HepG2 (cell line): Measurements from ENCODE around the gene PAQR6. TPM values are rescaled to one million over a fixed set of nuclear protein-coding genes. Genes with fewer than 3 reads are reported as not detected.

ENCODE experiments used
- ATAC-seq: fragments of 200-7000 bp; cut with Tn5 transposase; 3 replicates; pipeline ENCODE4 v1.9.1; 2020; ENCODE audit warnings: mild to moderate bottlenecking, moderate library complexity
- BruUV-seq: library from RNA; stranded (reverse); fragments of 400-500 nt; replicated peaks from 2 replicates; lab custom pipeline; 2021; lab: Mats Ljungman, UMichigan
- CTCF ChIA-PET: fragments of 300-600 bp; formaldehyde crosslinking; extraction: SDS; loops from one replicate; lab custom pipeline; 2021; ENCODE audit warnings: low total read pairs, inconsistent platforms, low intra/inter-chr PET ratio; lab: Yijun Ruan, JAX
- POLR2A ChIA-PET: fragments of 350-600 bp; sonication (Branson Sonifier 250); formaldehyde crosslinking; loops from one replicate; lab custom pipeline; 2020; ENCODE audit warnings: antibody characterized with exemption, inconsistent platforms; lab: Yijun Ruan, JAX
- DNase-seq: peaks from one replicate; pipeline ENCODE4 v3.0.0-alpha.2; 2015; ENCODE audit warnings: low spot score
- FAIRE-seq: peaks from 3 replicates; lab custom pipeline; 2011; peaks lifted over from hg19 to GRCh38; lab: Jason Lieb, UNC
- H2AFZ ChIP-seq: one replicate; pipeline ENCODE4 v1.6.1; 2011; ENCODE audit warnings: low read length, inconsistent platforms
- H3K27ac ChIP-seq: fragments of 300-600 bp; 3 replicates; pipeline ENCODE4 v1.8.0; 2011; ENCODE audit warnings: mixed run types, mild to moderate bottlenecking, mixed read lengths, low read length, inconsistent platforms; ENCODE audit not compliant: insufficient read depth; ENCODE audit errors: extremely low read length
- H3K27me3 ChIP-seq, 2 experiments: fragments of 200-600 bp in 1 of 2; 2 replicates in 1 of 2; 3 replicates in 1 of 2; pipeline versions ENCODE4 v1.6.0 to v1.8.0; 2011; ENCODE audit warnings: low read length in 2 of 2, mild to moderate bottlenecking in 2 of 2, moderate library complexity in 2 of 2, inconsistent platforms in 1 of 2; ENCODE audit not compliant: insufficient read depth in 2 of 2, control insufficient read depth in 1 of 2
- H3K36me3 ChIP-seq, 2 experiments: fragments of 200-600 bp in 1 of 2; replicated peaks in 1 of 2; 2 replicates in 1 of 2; 3 replicates in 1 of 2; pipeline versions ENCODE4 v1.5.1 to v1.8.0; 2011; ENCODE audit warnings: low read length in 2 of 2, inconsistent platforms in 1 of 2; ENCODE audit not compliant: insufficient read depth in 2 of 2, control insufficient read depth in 1 of 2
- H3K4me1 ChIP-seq: 2 replicates; pipeline ENCODE4 v1.5.1; 2012; ENCODE audit warnings: low read length, inconsistent platforms; ENCODE audit not compliant: insufficient read depth
- H3K4me2 ChIP-seq: 2 replicates; pipeline ENCODE4 v1.6.0; 2011; ENCODE audit warnings: low read depth, low read length, inconsistent platforms
- H3K4me3 ChIP-seq, 3 experiments: fragments of 200-600 bp in 1 of 3; sonication (generic), shearing (Covaris generic) in 1 of 3; replicated peaks in 1 of 3; 2 replicates each; pipeline ENCODE4 v1.5.1; 2011 to 2016; ENCODE audit warnings: low read length in 3 of 3, inconsistent platforms in 2 of 3, low read depth in 2 of 3, mild to moderate bottlenecking in 2 of 3, control low read depth in 1 of 3, mixed read lengths in 1 of 3; ENCODE audit not compliant: insufficient read depth in 1 of 3
- H3K79me2 ChIP-seq: one replicate; pipeline ENCODE4 v1.6.1; 2011; ENCODE audit warnings: low read length, inconsistent platforms; ENCODE audit not compliant: insufficient read depth
- H3K9ac ChIP-seq: 2 replicates; pipeline ENCODE4 v1.6.0; 2011; ENCODE audit warnings: mild to moderate bottlenecking, low read depth, low read length, inconsistent platforms; ENCODE audit not compliant: insufficient read depth
- H3K9me3 ChIP-seq: 2 replicates; pipeline ENCODE4 v1.5.1; 2012; ENCODE audit warnings: mild to moderate bottlenecking, low read length
- H4K20me1 ChIP-seq: 2 replicates; pipeline ENCODE4 v1.6.0; 2011; ENCODE audit warnings: inconsistent platforms, mild to moderate bottlenecking, low read length, moderate library complexity; ENCODE audit not compliant: insufficient read depth
- DPF2 ChIP-seq: sonication (generic); formaldehyde crosslinking; IDR thresholded peaks from 2 replicates; pipeline ENCODE4 v1.4.0; 2020; ENCODE audit warnings: mild to moderate bottlenecking, low read depth, missing genetic modification reagents, borderline replicate concordance
- EP300 ChIP-seq, 3 experiments: sonication (generic) in 1 of 3; formaldehyde crosslinking in 1 of 3; IDR thresholded peaks; 2 replicates each; pipeline versions ENCODE4 v1.5.1 to v1.6.1; 2011 to 2020; ENCODE audit warnings: low read depth in 2 of 3, low read length in 2 of 3, borderline replicate concordance in 1 of 3, improper control_type of control experiment in 1 of 3, mild to moderate bottlenecking in 1 of 3, missing genetic modification reagents in 1 of 3, moderate library complexity in 1 of 3
- HINFP ChIP-seq: sonication (generic); formaldehyde crosslinking; IDR thresholded peaks from 2 replicates; pipeline ENCODE4 v1.4.0; 2020; ENCODE audit warnings: low read depth, mild to moderate bottlenecking, missing genetic modification reagents
- SIX4 ChIP-seq: sonication (generic); formaldehyde crosslinking; IDR thresholded peaks from 2 replicates; pipeline ENCODE4 v1.4.0; 2020; ENCODE audit warnings: missing genetic modification reagents
- SRSF1 ChIP-seq: fragments of 200-400 bp; formaldehyde crosslinking; optimal IDR thresholded peaks from 2 replicates; pipeline ENCODE3; 2017; ENCODE audit warnings: mild to moderate bottlenecking, low read depth, low read length, moderate library complexity
- ZBTB38 ChIP-seq: sonication (generic); formaldehyde crosslinking; IDR thresholded peaks from 2 replicates; pipeline ENCODE4 v1.5.1; 2020; ENCODE audit warnings: mild to moderate bottlenecking, missing genetic modification reagents
- WGBS: methylation state at CpG from one replicate; pipeline ENCODE4 v1.1.6; 2017; ENCODE audit warnings: low lambda C conversion rate; 5-methylcytosine and 5-hydroxymethylcytosine counted together
- in situ Hi-C: cut with HindIII; loops from 2 replicates; pipeline ENCODE4 v1.10.0; 2017; ENCODE audit warnings: low pct_unique_long_range_greater_than_20kb; ENCODE audit not compliant: extremely low pct_ligation_motif_present
- intact Hi-C: fragments of 100-400 bp; cut with micrococcal nuclease; formaldehyde crosslinking; loops from one replicate; pipeline ENCODE4 v1.10.0; 2022; ENCODE audit not compliant: unreplicated experiment
- polyA plus RNA-seq, 8 experiments: library from polyadenylated mRNA; depleted of rRNA in 3 of 8; stranded (reverse) in 7 of 8; unstranded in 1 of 8; fragments of >200 nt; fragmentation: Illumina TruSeq in 4 of 8; extraction: Trizol in 4 of 8; gene quantifications; 2 replicates each; pipeline versions ENCODE4 v1.2.1 to v1.2.3, GENCODE V29; 2011 to 2016; ENCODE audit warnings: low read depth in 4 of 8, missing spikeins in 1 of 8, mixed read lengths in 1 of 8; ENCODE audit not compliant: insufficient read depth in 1 of 8
- total RNA-seq, 5 experiments: library from RNA; depleted of rRNA; stranded (reverse); fragments of >200 nt; fragmentation: Illumina TruSeq; extraction: Trizol; gene quantifications; 2 replicates each; pipeline ENCODE4 v1.2.3, GENCODE V29; 2016; ENCODE audit warnings: low read depth in 1 of 5
- TF ChIP-seq, protein P1 (sequence below): sonication (generic); formaldehyde crosslinking; IDR thresholded peaks from 2 replicates; pipeline ENCODE4 v1.8.0; 2022; ENCODE audit warnings: mild to moderate bottlenecking, missing genetic modification reagents; ENCODE audit not compliant: insufficient replicate concordance
- TF ChIP-seq, protein P2 (sequence below): sonication (generic); formaldehyde crosslinking; IDR thresholded peaks from 2 replicates; pipeline ENCODE4 v1.5.0; 2020; ENCODE audit warnings: missing genetic modification reagents

PAQR6 gene
- total and polyA plus RNA-seq, 2 of the 13 experiments (the other 11 are each of a cell fraction or from before 2014, with no cell fraction given): 0.82 to 1.4 TPM

DNA sequence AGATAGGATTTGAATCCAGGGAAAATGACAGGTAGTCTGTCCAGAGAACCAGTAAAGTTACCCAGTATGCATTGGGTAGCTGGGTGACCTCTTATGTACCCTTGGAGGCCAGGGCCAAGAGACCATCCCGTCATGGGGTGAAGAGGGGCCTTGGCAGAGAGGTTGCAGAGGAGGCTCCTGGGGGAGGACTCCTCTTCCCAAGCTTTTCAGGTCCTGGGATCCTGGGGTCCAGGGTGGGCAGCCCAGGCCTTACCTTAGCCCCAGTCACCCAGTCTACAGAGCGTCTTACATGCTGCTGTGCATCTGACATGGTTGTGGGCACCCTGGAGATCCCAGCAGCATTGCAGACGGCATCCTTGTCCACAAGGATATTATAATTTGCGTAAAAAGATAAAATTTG is 21.1 kb downstream of the PAQR6 start:
- intact Hi-C loops: no loop called here
- DNase-seq (no peak), FAIRE-seq (no peak), ATAC-seq (no peak)
- peaks cover 16 to 47% of the 10 kb centered on the region in 2 experiments for H3K36me3 ChIP-seq
- no peaks in the 10 kb centered on the region for H3K27me3 ChIP-seq
- BruUV-seq: no TSS peak
- no peaks in the 10 kb centered on the region for H4K20me1 ChIP-seq
- no peak overlapping the region for H3K4me2 ChIP-seq
- in situ Hi-C loops: loop anchor here (5.0 kb wide), 1 partner anchor 84 kb away; no protein-coding TSS in a partner anchor
- H3K4me1 ChIP-seq: peaks cover 17% of the 10 kb centered on the region
- no peak overlapping the region for H3K27ac ChIP-seq
- TF ChIP-seq HINFP (CRISPR knock-in tag) (no peak), SIX4 (no peak), SRSF1 (no peak), EP300 (IDR thresholded peaks at IDR 0.05; ENCODE audit: low read depth in 2 of 2, low read length in 2 of 2) (no peak), EP300 (CRISPR knock-in tag; IDR thresholded peaks at IDR 0.05; ENCODE audit: borderline replicate concordance) (no peak), ZBTB38 (CRISPR knock-in tag) (no peak), DPF2 (CRISPR knock-in tag) (no peak)
- TF ChIP-seq, protein P1, sequence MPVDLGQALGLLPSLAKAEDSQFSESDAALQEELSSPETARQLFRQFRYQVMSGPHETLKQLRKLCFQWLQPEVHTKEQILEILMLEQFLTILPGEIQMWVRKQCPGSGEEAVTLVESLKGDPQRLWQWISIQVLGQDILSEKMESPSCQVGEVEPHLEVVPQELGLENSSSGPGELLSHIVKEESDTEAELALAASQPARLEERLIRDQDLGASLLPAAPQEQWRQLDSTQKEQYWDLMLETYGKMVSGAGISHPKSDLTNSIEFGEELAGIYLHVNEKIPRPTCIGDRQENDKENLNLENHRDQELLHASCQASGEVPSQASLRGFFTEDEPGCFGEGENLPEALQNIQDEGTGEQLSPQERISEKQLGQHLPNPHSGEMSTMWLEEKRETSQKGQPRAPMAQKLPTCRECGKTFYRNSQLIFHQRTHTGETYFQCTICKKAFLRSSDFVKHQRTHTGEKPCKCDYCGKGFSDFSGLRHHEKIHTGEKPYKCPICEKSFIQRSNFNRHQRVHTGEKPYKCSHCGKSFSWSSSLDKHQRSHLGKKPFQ: no peak
- TF ChIP-seq, protein P2, sequence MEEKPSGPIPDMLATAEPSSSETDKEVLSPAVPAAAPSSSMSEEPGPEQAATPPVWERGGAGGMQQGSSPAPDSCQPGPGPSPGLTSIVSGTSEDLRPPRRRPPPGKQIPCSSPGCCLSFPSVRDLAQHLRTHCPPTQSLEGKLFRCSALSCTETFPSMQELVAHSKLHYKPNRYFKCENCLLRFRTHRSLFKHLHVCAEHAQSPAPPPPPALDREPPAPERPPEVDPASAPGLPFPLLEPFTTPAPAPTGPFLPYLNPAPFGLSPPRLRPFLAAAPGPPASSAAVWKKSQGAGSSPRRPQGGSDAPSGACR (CRISPR knock-in tag): no peak
- H3K9me3 ChIP-seq: no peaks in the 10 kb centered on the region
- WGBS: 100% methylated on average over 2 of the region's 4 CpGs
- ChIA-PET CTCF (interaction anchor here (1.4 kb wide), 1 partner anchor 80 kb away, joined by 3 read pairs; no protein-coding TSS in a partner anchor), POLR2A (interaction anchor here (2.0 to 4.1 kb wide), 2 partner anchors 54 to 80 kb away, joined by 5 to 38 read pairs; no protein-coding TSS in a partner anchor)
- no peak overlapping the region for H3K4me3 ChIP-seq
- H2AFZ ChIP-seq: no peak overlapping the region
- H3K9ac ChIP-seq: no peak overlapping the region
- no peaks in the 10 kb centered on the region for H3K79me2 ChIP-seq
